ENCODE data around the gene AACS. TPM values are rescaled to one million over a fixed set of nuclear protein-coding genes. Genes with fewer than 3 reads are reported as not detected.

AACS gene
- polyA plus RNA-seq, 1 donor (not counting 4 experiments of a cell fraction or from before 2014, with no cell fraction given) = 27.0 TPM

- H3K27me3 ChIP-seq (ENCODE audit: control insufficient read depth, extremely low read depth, insufficient read depth, low read length) = no peaks in the 10 kb centered on the region
- no peak for FAIRE-seq
- H3K9me1 ChIP-seq (ENCODE audit: control insufficient read depth, extremely low read depth, insufficient read depth, low read length) = no peaks in the 10 kb centered on the region
- no peaks in the 10 kb centered on the region for H4K20me1 ChIP-seq (ENCODE audit: control insufficient read depth, extremely low read depth, insufficient read depth, low read length)
- dilution Hi-C loops (cut with MboI; ENCODE audit: extremely low pct_ligation_motif_present, low sequenced_read_pairs) = no loop called here
- no peak overlapping the region for H3K4me2 ChIP-seq (ENCODE audit: control insufficient read depth, extremely low read depth, insufficient read depth, low read depth, low read length)
- H3K4me1 ChIP-seq (ENCODE audit: control insufficient read depth, extremely low read depth, insufficient read depth, low read length) = no peaks in the 10 kb centered on the region
- no peaks in the 10 kb centered on the region for H3K79me2 ChIP-seq (ENCODE audit: control insufficient read depth, insufficient read depth, low read length)
- no peak overlapping the region for H3K4me3 ChIP-seq (ENCODE audit: control insufficient read depth in 2 of 3, extremely low read depth in 1 of 3, insufficient read depth in 2 of 3, low read depth in 1 of 3, low read length in 3 of 3)
- H3K9me3 ChIP-seq (ENCODE audit: control insufficient read depth, low read depth, low read length) = no peaks in the 10 kb centered on the region
- no peak overlapping the region for H3K9ac ChIP-seq (ENCODE audit: control insufficient read depth, extremely low read depth, insufficient read depth, low read length)
- no peak for DNase-seq (ENCODE audit: low read depth, low spot score)
- H2AFZ ChIP-seq (ENCODE audit: control insufficient read depth, low read length) = no peak overlapping the region
- no peaks in the 10 kb centered on the region for H3K36me3 ChIP-seq (ENCODE audit: control insufficient read depth in 2 of 2, extremely low read depth in 1 of 2, insufficient read depth in 2 of 2, low read length in 2 of 2)
- TF ChIP-seq EZH2 (IDR thresholded peaks at IDR 0.05; ENCODE audit: low read length) (no peak), CTCF (optimal IDR thresholded peaks at IDR 0.05 in 1 of 3, IDR thresholded peaks at IDR 0.05 in 1 of 3, conservative IDR thresholded peaks at IDR 0.05 in 1 of 3; ENCODE audit: extremely low read depth in 1 of 3, insufficient read depth in 2 of 3, low read length in 3 of 3) (no peak)
- H3K27ac ChIP-seq (ENCODE audit: control insufficient read depth, insufficient read depth, low read length) = no peak overlapping the region
Measured at GRCh38 chr12:125169870-125170269, 104.6 kb downstream of the AACS start.

GRCh38 chr12:125171267-125171666 lies 106.0 kb downstream of the AACS start:
- no peaks in the 10 kb centered on the region for H3K9me1 ChIP-seq (ENCODE audit: control insufficient read depth, extremely low read depth, insufficient read depth, low read length)
- H3K4me2 ChIP-seq (ENCODE audit: control insufficient read depth, extremely low read depth, insufficient read depth, low read depth, low read length) = no peak overlapping the region
- H3K4me1 ChIP-seq (ENCODE audit: control insufficient read depth, extremely low read depth, insufficient read depth, low read length) = no peaks in the 10 kb centered on the region
- no peaks in the 10 kb centered on the region for H4K20me1 ChIP-seq (ENCODE audit: control insufficient read depth, extremely low read depth, insufficient read depth, low read length)
- no peaks in the 10 kb centered on the region for H3K9me3 ChIP-seq (ENCODE audit: control insufficient read depth, low read depth, low read length)
- H3K4me3 ChIP-seq (ENCODE audit: control insufficient read depth in 2 of 3, extremely low read depth in 1 of 3, insufficient read depth in 2 of 3, low read depth in 1 of 3, low read length in 3 of 3) = no peak overlapping the region
- H3K9ac ChIP-seq (ENCODE audit: control insufficient read depth, extremely low read depth, insufficient read depth, low read length) = no peak overlapping the region
- FAIRE-seq (no peak), DNase-seq (ENCODE audit: low read depth, low spot score) (no peak)
- no peaks in the 10 kb centered on the region for H3K79me2 ChIP-seq (ENCODE audit: control insufficient read depth, insufficient read depth, low read length)
- no peaks in the 10 kb centered on the region for H3K36me3 ChIP-seq (ENCODE audit: control insufficient read depth in 2 of 2, extremely low read depth in 1 of 2, insufficient read depth in 2 of 2, low read length in 2 of 2)
- TF ChIP-seq CTCF (optimal IDR thresholded peaks at IDR 0.05 in 1 of 3, IDR thresholded peaks at IDR 0.05 in 1 of 3, conservative IDR thresholded peaks at IDR 0.05 in 1 of 3; ENCODE audit: extremely low read depth in 1 of 3, insufficient read depth in 2 of 3, low read length in 3 of 3) (no peak), EZH2 (IDR thresholded peaks at IDR 0.05; ENCODE audit: low read length) (no peak)
- no peaks in the 10 kb centered on the region for H3K27me3 ChIP-seq (ENCODE audit: control insufficient read depth, extremely low read depth, insufficient read depth, low read length)
- H2AFZ ChIP-seq (ENCODE audit: control insufficient read depth, low read length) = no peak overlapping the region
- no peak overlapping the region for H3K27ac ChIP-seq (ENCODE audit: control insufficient read depth, insufficient read depth, low read length)
- dilution Hi-C loops (cut with MboI; ENCODE audit: extremely low pct_ligation_motif_present, low sequenced_read_pairs) = no loop called here
